AG04450 (cell line): Measurements from ENCODE around the gene MYL5. TPM values are rescaled to one million over a fixed set of nuclear protein-coding genes. Genes with fewer than 3 reads are reported as not detected.

Experiments
- CTCF ChIA-PET: fragments of 300-600, 350-600 bp; formaldehyde crosslinking; extraction: SDS; loops from one replicate; lab custom pipeline; 2022; ENCODE audit warnings: antibody characterized with exemption, inconsistent platforms; lab: Charles Lee
- POLR2A ChIA-PET: fragments of 350-600 bp; formaldehyde crosslinking; extraction: SDS; loops from one replicate; lab custom pipeline; 2021; ENCODE audit warnings: antibody characterized with exemption, inconsistent platforms; lab: Yijun Ruan, JAX
- DNase-seq: peaks from one replicate; pipeline ENCODE4 v3.0.0-alpha.2; 2011; ENCODE audit warnings: low read depth, low spot score
- H3K27ac ChIP-seq: one replicate; pipeline ENCODE4 v1.5.1; 2012; ENCODE audit warnings: low read depth, low read length, control low read depth
- H3K27me3 ChIP-seq: one replicate; pipeline ENCODE4 v1.6.0; 2012; ENCODE audit warnings: low read length; ENCODE audit not compliant: control insufficient read depth, insufficient read depth
- H3K4me3 ChIP-seq: 2 replicates; pipeline ENCODE4 v1.5.1; 2011; ENCODE audit warnings: mild to moderate bottlenecking, low read depth, low read length, control low read depth
- H3K9me3 ChIP-seq: 2 replicates; pipeline ENCODE4 v1.5.1; 2012; ENCODE audit warnings: low read length; ENCODE audit not compliant: control insufficient read depth, insufficient read depth
- CTCF ChIP-seq: IDR thresholded peaks from 2 replicates; pipeline ENCODE4 v1.5.1; 2011; ENCODE audit warnings: low read depth, low read length, control low read depth, inconsistent platforms
- polyA plus RNA-seq: library from polyadenylated mRNA; depleted of rRNA; stranded (reverse); fragments of >200 nt; gene quantifications from 2 replicates; pipeline ENCODE4 v1.2.3, GENCODE V29; 2011

MYL5 gene
- polyA plus RNA-seq, 1 experiment: 12.3 TPM

- H3K4me3 ChIP-seq: no peak overlapping the region
- H3K27me3 ChIP-seq: no peaks in the 10 kb centered on the region
- H3K9me3 ChIP-seq: peaks cover 5% of the 10 kb centered on the region; the same call in 1 of the 2 replicates
- CTCF ChIA-PET: no interaction called here
- DNase-seq: no peak
- H3K27ac ChIP-seq: no peak overlapping the region
- POLR2A ChIA-PET: no interaction called here
- TF ChIP-seq CTCF: no peak
These were observed 7.6 kb downstream of the MYL5 start for GRCh38 chr4:681736-682451.

DNA sequence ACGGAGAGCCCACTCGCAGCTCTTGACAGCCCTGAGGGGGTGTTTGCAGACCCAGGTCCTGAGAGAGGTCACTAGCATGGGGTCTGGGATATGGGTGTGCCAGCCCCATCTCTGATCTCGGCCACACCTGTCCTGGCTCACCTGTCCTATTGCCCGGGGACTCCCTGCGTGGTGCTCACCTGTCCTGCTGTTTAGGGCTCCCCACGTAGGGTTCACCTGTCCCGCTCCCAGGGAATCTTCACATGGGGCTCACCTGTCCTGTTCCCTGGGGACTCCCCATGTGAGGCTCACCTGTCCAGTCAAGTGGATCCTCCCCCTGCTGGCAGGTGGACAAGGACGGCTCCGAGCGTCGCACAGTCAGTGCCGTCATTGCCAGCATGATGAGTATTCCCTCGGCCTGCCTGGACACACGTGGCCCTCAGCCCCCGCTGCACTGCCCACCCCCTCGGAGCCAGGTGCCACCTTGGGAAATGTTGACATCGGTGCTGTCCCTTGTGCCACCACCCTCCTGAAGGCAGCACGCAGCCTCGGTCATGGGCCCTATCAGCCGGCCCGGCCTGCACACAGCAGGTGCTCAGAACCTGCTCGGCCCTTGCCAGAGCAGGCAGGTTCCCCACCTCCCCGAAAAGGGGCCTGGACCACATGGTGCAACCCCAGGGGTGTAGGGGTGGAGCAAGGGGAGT lies 8.3 kb downstream of the MYL5 start:
- no peak for TF ChIP-seq CTCF
- Histone ChIP-seq H3K27ac (no peak overlapping the region), H3K9me3 (peaks cover 5% of the 10 kb centered on the region; the same call in 1 of the 2 replicates), H3K27me3 (no peaks in the 10 kb centered on the region), H3K4me3 (no peak overlapping the region)
- no peak for DNase-seq
- ChIA-PET CTCF (no interaction called here), POLR2A (no interaction called here)

- H3K27ac ChIP-seq: no peak overlapping the region
- no peaks in the 10 kb centered on the region for H3K27me3 ChIP-seq
- CTCF ChIA-PET: interaction anchor here (0.7 to 1.8 kb wide), 2 partner anchors 17 to 58 kb away, joined by 3 to 4 read pairs; no protein-coding TSS in a partner anchor
- no peak overlapping the region for H3K4me3 ChIP-seq
- TF ChIP-seq CTCF: no peak
- POLR2A ChIA-PET: no interaction called here
- peaks cover 5% of the 10 kb centered on the region; the same call in 1 of the 2 replicates for H3K9me3 ChIP-seq
- no peak for DNase-seq
These were observed 9.0 kb downstream of the MYL5 start for GRCh38 chr4:683247-683897.

- Histone ChIP-seq H3K4me3 (no peak overlapping the region), H3K27ac (no peak overlapping the region), H3K9me3 (peaks cover 5% of the 10 kb centered on the region; the same call in 1 of the 2 replicates), H3K27me3 (no peaks in the 10 kb centered on the region)
- TF ChIP-seq CTCF: peak; percentile 66
- POLR2A ChIA-PET: no interaction called here
- no peak for DNase-seq
- CTCF ChIA-PET: interaction anchor here (0.6 to 1.8 kb wide), 4 partner anchors 17 to 354 kb away, joined by 3 to 5 read pairs (median 4); no protein-coding TSS in a partner anchor
These were observed 9.8 kb downstream of the MYL5 start for GRCh38 chr4:683982-684622.
